Measurements from ENCODE around the gene CAPZA2. TPM values are rescaled to one million over a fixed set of nuclear protein-coding genes. Genes with fewer than 3 reads are reported as not detected.

The CAPZA2 gene
- polyA plus RNA-seq, 2 of the 4 experiments (the other 2 are of a cell fraction), result 151 to 213 TPM

- peak; percentile 68; the same call in 2 of the 3 replicates for TF ChIP-seq BCL3 (IDR thresholded peaks at IDR 0.05)
- no peak for TF ChIP-seq HMGXB4 (CRISPR knock-in tag; IDR thresholded peaks at IDR 0.05; ENCODE audit: borderline replicate concordance)
- no peak for TF ChIP-seq KDM5A (IDR thresholded peaks at IDR 0.05)
- no peak for TF ChIP-seq ESRRA (IDR thresholded peaks at IDR 0.05; ENCODE audit: borderline replicate concordance, low read length)
- TF ChIP-seq TP53 (CRISPR knock-in tag; IDR thresholded peaks at IDR 0.05), result no peak; the same call in 1 of the 2 replicates
- no peak; the same call in 1 of the 2 replicates for TF ChIP-seq MAX (IDR thresholded peaks at IDR 0.05)
- TF ChIP-seq NPAS2 (CRISPR knock-in tag; IDR thresholded peaks at IDR 0.05; ENCODE audit: borderline replicate concordance), result no peak
Measured at GRCh38 chr7:116953372-116953905, 91.1 kb downstream of the CAPZA2 start, which contains the start of gene ST7 (continued).

GRCh38 chr7:116953906-116954838 is 91.8 kb downstream of the CAPZA2 start:
- Histone ChIP-seq H3K4me2 (peak overlapping the region; percentile 73), H3K9me3 (no peaks in the 10 kb centered on the region), H3K4me3 (peak overlapping the region; percentile 70), H3K27ac (peak overlapping the region; percentile 91 to 99), H3K4me1 (peaks cover 26% of the 10 kb centered on the region)
- TF ChIP-seq E2F6 (IDR thresholded peaks at IDR 0.05; ENCODE audit: borderline replicate concordance, low read depth), result 0 out of 2 replicates have a peak, but pooled peaks have one; percentile 12
- peak; percentile 28; the same call in 1 of the 2 replicates for TF ChIP-seq HOXB5 (CRISPR knock-in tag; IDR thresholded peaks at IDR 0.05)
- TF ChIP-seq FOSL2 (IDR thresholded peaks at IDR 0.05), result no peak
- TF ChIP-seq FOSL2 (CRISPR knock-in tag; IDR thresholded peaks at IDR 0.05), result peak; percentile 23; the same call in 1 of the 2 replicates
- no peak for TF ChIP-seq SMC3 (IDR thresholded peaks at IDR 0.05)
- peak; percentile 46; the same call in 1 of the 2 replicates for TF ChIP-seq PHF8 (IDR thresholded peaks at IDR 0.05; ENCODE audit: borderline replicate concordance, low read depth)
- no peak for TF ChIP-seq GATA3 (IDR thresholded peaks at IDR 0.05; ENCODE audit: borderline replicate concordance)
- DNase-seq (ENCODE audit: low read depth in 1 of 2, low spot score in 1 of 2), result peak; percentile 39 to 70
- FAIRE-seq, result no peak
- peak; percentile 72 to 76 for ATAC-seq
- CTCF ChIA-PET, result interaction anchor here (0.9 to 2.4 kb wide), 2 partner anchors 12 to 24 kb away, joined by 3 to 9 read pairs; no protein-coding TSS in a partner anchor
- 2% methylated on average over 36 of the region's 63 CpGs for WGBS (ENCODE audit: missing lambda C conversion rate)
- POLR2A ChIA-PET, result interaction anchor here (0.5 to 1.5 kb wide), 5 partner anchors 11 to 282 kb away, joined by 3 to 8 read pairs (median 3); partner anchors contain the start of gene MET

- Histone ChIP-seq H3K9me3 (no peaks in the 10 kb centered on the region), H3K4me3 (no peak overlapping the region; the same call in 2 of the 3 replicates), H3K4me1 (peaks cover 26% of the 10 kb centered on the region), H3K4me2 (peak overlapping the region; percentile 73), H3K27ac (no peak overlapping the region)
- ChIA-PET CTCF (no interaction called here), POLR2A (no interaction called here)
- DNase-seq (ENCODE audit: low read depth in 1 of 2, low spot score in 1 of 2) (no peak), ATAC-seq (no peak), FAIRE-seq (no peak)
- no peak for TF ChIP-seq SMC3 (IDR thresholded peaks at IDR 0.05)
- no peak for TF ChIP-seq HES2 (IDR thresholded peaks at IDR 0.05)
- no peak for TF ChIP-seq RFX5 (IDR thresholded peaks at IDR 0.05)
- TF ChIP-seq TFCP2L1 (CRISPR knock-in tag; IDR thresholded peaks at IDR 0.05), result no peak
- no peak for TF ChIP-seq MAZ (IDR thresholded peaks at IDR 0.05; ENCODE audit: borderline replicate concordance, low read depth, low read length)
- TF ChIP-seq EP300 (IDR thresholded peaks at IDR 0.05), result no peak
- no peak for TF ChIP-seq CHD4 (IDR thresholded peaks at IDR 0.05; ENCODE audit: borderline replicate concordance)
- TF ChIP-seq MYC (IDR thresholded peaks at IDR 0.05; ENCODE audit: borderline replicate concordance, low read length), result no peak
- no peak for TF ChIP-seq PHF8 (IDR thresholded peaks at IDR 0.05; ENCODE audit: borderline replicate concordance, low read depth)
- TF ChIP-seq BCL3 (IDR thresholded peaks at IDR 0.05), result no peak
- no peak for TF ChIP-seq POLR2A (IDR thresholded peaks at IDR 0.05; ENCODE audit: low read length)
- TF ChIP-seq HEYL (CRISPR knock-in tag; IDR thresholded peaks at IDR 0.05), result no peak
Measured at GRCh38 chr7:116955340-116955739, 93.0 kb downstream of the CAPZA2 start.

All from A549 (cell line).